Measurements from ENCODE around the gene KIR3DL3. TPM values are rescaled to one million over a fixed set of nuclear protein-coding genes. Genes with fewer than 3 reads are reported as not detected.

The KIR3DL3 gene
- not detected in 5 replicates for total RNA-seq (2022; extraction: Qiagen RNA extraction)

GRCh38 chr19:54724142-54724541, at the start of gene KIR3DL3:
TSS of gene KIR3DL3 (plus strand) at chr19:54724442. CDS start at chr19:54724497, 55 bp downstream.

DNA sequence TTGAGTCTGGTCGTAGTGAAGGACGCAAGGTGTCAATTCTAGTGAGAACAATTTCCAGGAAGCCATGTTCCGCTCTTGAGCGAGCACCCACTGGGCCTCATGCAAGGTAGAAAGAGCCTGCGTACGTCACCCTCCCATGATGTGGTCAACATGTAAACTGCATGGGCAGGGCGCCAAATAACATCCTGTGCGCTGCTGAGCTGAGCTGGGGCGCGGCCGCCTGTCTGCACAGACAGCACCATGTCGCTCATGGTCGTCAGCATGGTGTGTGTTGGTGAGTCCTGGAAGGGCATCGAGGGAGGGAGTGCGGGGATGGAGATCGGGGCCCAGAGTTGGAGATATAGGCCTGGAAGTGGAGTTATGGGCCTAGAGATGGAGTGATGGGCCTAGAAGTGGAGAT, 14.1 kb downstream of the KIR3DL3 start, which contains the start of gene KIR2DL3:
KIR2DL3 (plus strand) TSS at position 208 of the 400 bp plus-strand sequence; CDS start at position 241, 33 bp downstream.

GRCh38 chr19:54769646-54770045, 45.4 kb downstream of the KIR3DL3 start, which contains the start of gene KIR2DL1:
TSS of gene KIR2DL1 (plus strand) at chr19:54769793. CDS start at chr19:54769851, 58 bp downstream.

Other genes starting within 250 kb of the KIR3DL3 start
- not detected in 5 replicates for gene LAIR2, start 221.6 kb upstream of the KIR3DL3 start, total RNA-seq (2022; extraction: Qiagen RNA extraction)
- gene LILRA2, start 150.7 kb upstream of the KIR3DL3 start, total RNA-seq (2022; extraction: Qiagen RNA extraction), result 0.03 TPM in 1 of 5 replicates, not detected in the others
- not detected in 5 replicates for gene LILRA1, start 130.8 kb upstream of the KIR3DL3 start, total RNA-seq (2022; extraction: Qiagen RNA extraction)
- gene LILRB1, start 94.0 kb upstream of the KIR3DL3 start, total RNA-seq (2022; extraction: Qiagen RNA extraction), result 0.02 TPM in 1 of 5 replicates, not detected in the others
- gene LILRB4, start 61.5 kb upstream of the KIR3DL3 start, total RNA-seq (2022; extraction: Qiagen RNA extraction), result not detected in 5 replicates
- not detected in 5 replicates for gene KIR2DL3, start 14.1 kb downstream of the KIR3DL3 start, total RNA-seq (2022; extraction: Qiagen RNA extraction)
- 0.05 TPM in 1 of 5 replicates, not detected in the others for gene KIR2DL1, start 45.4 kb downstream of the KIR3DL3 start, total RNA-seq (2022; extraction: Qiagen RNA extraction)
- gene KIR2DL4, start 79.2 kb downstream of the KIR3DL3 start, total RNA-seq (2022; extraction: Qiagen RNA extraction), result not detected in 5 replicates
- not detected in 5 replicates for gene KIR3DL1, start 92.0 kb downstream of the KIR3DL3 start, total RNA-seq (2022; extraction: Qiagen RNA extraction)
- not detected in 5 replicates for gene KIR2DS4, start 108.2 kb downstream of the KIR3DL3 start, total RNA-seq (2022; extraction: Qiagen RNA extraction)
- 0.06 TPM in 1 of 5 replicates, not detected in the others for gene KIR3DL2, start 126.0 kb downstream of the KIR3DL3 start, total RNA-seq (2022; extraction: Qiagen RNA extraction)
- gene FCAR, start 149.8 kb downstream of the KIR3DL3 start, total RNA-seq (2022; extraction: Qiagen RNA extraction), result not detected in 5 replicates
- gene NCR1, start 181.7 kb downstream of the KIR3DL3 start, total RNA-seq (2022; extraction: Qiagen RNA extraction), result not detected in 5 replicates
- gene NLRP7, start 223.1 kb downstream of the KIR3DL3 start, total RNA-seq (2022; extraction: Qiagen RNA extraction), result 0.05 to 0.08 TPM in 2 of 5 replicates, not detected in the others
- 22.4 to 29.0 TPM (median 25.9 TPM) in 5 replicates for gene NLRP2, start 241.9 kb downstream of the KIR3DL3 start, total RNA-seq (2022; extraction: Qiagen RNA extraction)

All from A549 treated with Hydrocortisone at 1 μM for 4 hours (cell line).